Ectodermal cell (in vitro differentiated cells): ENCODE data around the gene PXDN.

Experiments used
- H3K27ac ChIP-seq: 2 replicates; pipeline ENCODE4 v1.7.0; 2013; ENCODE audit warnings: mild to moderate bottlenecking, low read depth, low read length; ENCODE audit not compliant: insufficient read depth, poor library complexity, severe bottlenecking
- H3K27me3 ChIP-seq: 2 replicates; pipeline ENCODE4 v1.7.0; 2013; ENCODE audit warnings: mild to moderate bottlenecking, low read length; ENCODE audit not compliant: insufficient read depth, control insufficient read depth, poor library complexity, severe bottlenecking
- H3K36me3 ChIP-seq: one replicate; pipeline ENCODE4 v1.7.0; 2013; ENCODE audit warnings: low read length; ENCODE audit not compliant: control insufficient read depth, insufficient read depth
- H3K4me1 ChIP-seq: one replicate; pipeline ENCODE4 v1.7.0; 2013; ENCODE audit warnings: low read length; ENCODE audit not compliant: control insufficient read depth, insufficient read depth
- H3K4me3 ChIP-seq: 2 replicates; pipeline ENCODE4 v1.7.0; 2013; ENCODE audit warnings: low read depth, low read length, control low read depth; ENCODE audit not compliant: insufficient read depth
- H3K9me3 ChIP-seq: 2 replicates; pipeline ENCODE4 v1.7.0; 2013; ENCODE audit warnings: mild to moderate bottlenecking, low read length, moderate library complexity; ENCODE audit not compliant: control insufficient read depth
- WGBS, 2 experiments: methylation state at CpG; one replicate each; pipeline ENCODE4 v1.1.7; 2013; ENCODE audit warnings: missing lambda C conversion rate in 2 of 2; 5-methylcytosine and 5-hydroxymethylcytosine counted together

The PXDN gene

DNA sequence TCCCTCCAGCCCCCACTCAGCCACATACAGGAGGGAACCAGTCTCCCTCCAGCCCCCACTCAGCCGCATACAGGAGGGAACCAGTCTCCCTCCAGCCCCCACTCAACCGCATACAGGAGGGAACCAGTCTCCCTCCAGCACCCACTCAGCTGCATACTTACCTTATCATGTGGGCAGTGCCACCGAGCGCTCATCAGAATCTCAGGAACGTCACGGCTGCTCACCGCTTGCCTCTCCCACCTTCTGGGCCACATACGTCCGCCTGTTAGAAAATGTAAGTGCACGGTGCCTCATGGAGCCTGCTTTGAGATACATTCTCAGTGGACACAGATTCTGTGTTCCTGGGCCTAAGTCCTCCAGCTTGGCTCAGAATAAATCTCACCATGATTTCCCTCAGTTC lies 124.8 kb downstream of the PXDN start:
- H3K4me1 ChIP-seq, result no peaks in the 10 kb centered on the region
- no peaks in the 10 kb centered on the region for H3K36me3 ChIP-seq
- H3K4me3 ChIP-seq, result no peak overlapping the region
- WGBS, 2 experiments, result 89 to 94% methylated on average over 9 of the region's 10 CpGs
- no peaks in the 10 kb centered on the region for H3K27me3 ChIP-seq
- no peaks in the 10 kb centered on the region for H3K9me3 ChIP-seq
- no peak overlapping the region for H3K27ac ChIP-seq

DNA sequence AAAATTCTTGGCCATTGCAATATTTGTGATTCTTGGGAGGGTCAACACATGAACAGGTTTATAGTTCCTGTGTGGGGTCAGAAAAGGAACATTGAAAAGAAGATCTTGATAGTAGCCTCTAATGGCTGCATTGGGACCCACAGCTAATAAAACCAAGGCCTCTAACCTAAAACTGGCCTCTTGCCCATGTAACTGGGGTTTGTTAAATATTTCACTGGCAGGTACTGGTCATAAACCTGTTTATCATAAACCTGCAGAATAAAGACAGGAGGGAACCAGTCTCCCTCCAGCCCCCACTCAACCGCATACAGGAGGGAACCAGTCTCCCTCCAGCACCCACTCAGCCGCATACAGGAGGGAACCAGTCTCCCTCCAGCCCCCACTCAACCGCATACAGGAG lies 125.3 kb downstream of the PXDN start:
- Histone ChIP-seq H3K36me3 (no peaks in the 10 kb centered on the region), H3K9me3 (no peaks in the 10 kb centered on the region), H3K27me3 (no peaks in the 10 kb centered on the region), H3K4me3 (no peak overlapping the region), H3K4me1 (no peaks in the 10 kb centered on the region), H3K27ac (no peak overlapping the region)
- WGBS, 2 experiments, result 88 to 100% methylated on average over 2 to 3 of the region's 3 CpGs

DNA sequence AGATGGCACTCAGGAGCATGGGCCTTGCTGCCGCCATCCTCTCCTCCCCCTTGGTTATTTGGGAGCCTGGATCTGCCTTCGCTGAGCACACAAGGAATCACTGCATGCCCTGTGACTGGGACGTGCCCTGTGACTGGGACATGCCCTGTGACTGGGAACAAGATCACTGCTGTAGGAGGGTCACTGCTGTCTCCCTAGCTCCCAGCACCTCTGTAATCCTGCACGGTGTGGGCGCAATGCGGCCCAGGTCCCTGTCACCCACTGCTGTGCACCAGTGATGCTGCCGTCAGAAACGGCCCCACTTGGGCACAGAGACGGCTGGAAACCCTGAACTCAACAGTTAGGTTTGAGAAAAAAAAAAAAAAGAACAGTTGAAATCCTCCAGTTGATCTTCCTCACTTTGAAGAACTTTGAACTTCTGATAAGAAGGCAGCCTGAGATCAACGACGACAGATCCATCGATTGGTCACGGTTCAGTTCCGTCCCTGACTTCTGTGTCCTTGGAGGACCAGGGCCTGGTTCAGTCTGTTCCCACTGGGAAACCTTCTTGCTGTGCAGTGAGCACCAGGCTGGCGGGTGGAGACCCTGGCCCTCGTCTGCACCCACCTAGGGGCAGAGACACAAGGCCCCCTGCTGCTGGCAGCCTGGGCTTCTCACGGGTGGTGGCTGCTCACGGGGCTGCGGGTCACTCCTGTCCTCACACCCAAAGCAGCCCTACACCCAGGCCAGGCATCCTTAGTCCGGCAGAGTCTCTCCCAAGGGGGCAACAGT lies 125.9 kb downstream of the PXDN start:
- 89 to 93% methylated on average over 20 of the region's 20 CpGs for WGBS, 2 experiments
- Histone ChIP-seq H3K4me1 (peaks cover 4% of the 10 kb centered on the region), H3K27me3 (no peaks in the 10 kb centered on the region), H3K27ac (no peak overlapping the region), H3K4me3 (no peak overlapping the region), H3K9me3 (no peaks in the 10 kb centered on the region), H3K36me3 (no peaks in the 10 kb centered on the region)

DNA sequence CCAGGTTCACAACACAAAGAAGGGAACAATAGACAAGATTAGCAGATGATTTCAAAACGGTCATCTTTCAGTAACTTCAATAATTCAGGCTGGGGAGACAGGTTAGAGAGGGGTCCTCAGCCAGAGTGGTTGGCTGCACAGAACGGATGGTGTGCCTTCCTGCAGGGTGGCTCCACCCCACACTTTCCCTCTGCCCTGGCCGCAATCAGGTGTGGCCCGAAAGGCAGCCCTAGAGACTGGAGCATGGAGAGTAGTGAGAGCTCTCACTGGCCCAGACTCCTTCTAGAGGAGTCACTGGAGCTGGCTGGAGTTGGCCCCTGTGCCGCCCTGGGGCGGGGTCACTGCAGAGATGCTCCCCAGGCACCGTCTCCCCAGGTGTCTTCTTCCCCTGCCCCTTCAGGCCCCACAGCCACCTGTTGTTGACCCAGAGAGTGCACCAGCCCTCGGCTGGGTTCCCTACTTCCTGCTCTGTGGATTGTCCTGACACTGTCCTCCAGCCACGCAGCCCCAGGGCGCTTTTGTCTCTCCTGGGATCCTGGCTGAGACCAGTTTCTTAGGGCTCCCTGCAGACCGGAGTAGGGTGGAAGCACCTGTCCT lies 126.8 kb downstream of the PXDN start:
- H3K27ac ChIP-seq, result no peak overlapping the region
- H3K4me3 ChIP-seq, result no peak overlapping the region
- H3K9me3 ChIP-seq, result no peaks in the 10 kb centered on the region
- H3K4me1 ChIP-seq, result peaks cover 4% of the 10 kb centered on the region
- no peaks in the 10 kb centered on the region for H3K27me3 ChIP-seq
- 67 to 77% methylated on average over 11 of the region's 11 CpGs for WGBS, 2 experiments
- no peaks in the 10 kb centered on the region for H3K36me3 ChIP-seq

DNA sequence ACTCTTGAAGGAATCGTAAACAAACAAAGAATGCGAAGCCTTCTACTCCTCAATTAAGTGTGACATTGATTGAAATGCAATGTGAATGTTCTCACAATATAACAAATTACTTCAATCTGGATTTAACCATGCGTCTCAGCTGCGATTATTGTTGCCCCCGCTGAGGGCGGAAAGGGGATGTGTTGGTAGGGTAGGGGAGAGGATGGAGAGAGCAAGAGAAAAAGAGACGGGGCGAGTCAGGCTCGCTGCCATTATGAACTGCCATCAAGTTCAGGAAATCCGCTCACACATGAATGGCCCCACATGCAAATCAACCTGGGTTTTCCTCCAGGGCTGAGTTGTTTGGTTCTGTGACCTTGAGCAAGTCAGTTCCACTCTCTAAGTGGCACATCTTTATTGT lies 129.8 kb downstream of the PXDN start:
- 59 to 62% methylated on average over 8 to 9 of the region's 10 CpGs for WGBS, 2 experiments
- Histone ChIP-seq H3K27ac (no peak overlapping the region), H3K9me3 (no peaks in the 10 kb centered on the region), H3K36me3 (no peaks in the 10 kb centered on the region), H3K27me3 (no peaks in the 10 kb centered on the region), H3K4me1 (peaks cover 4% of the 10 kb centered on the region), H3K4me3 (no peak overlapping the region)

DNA sequence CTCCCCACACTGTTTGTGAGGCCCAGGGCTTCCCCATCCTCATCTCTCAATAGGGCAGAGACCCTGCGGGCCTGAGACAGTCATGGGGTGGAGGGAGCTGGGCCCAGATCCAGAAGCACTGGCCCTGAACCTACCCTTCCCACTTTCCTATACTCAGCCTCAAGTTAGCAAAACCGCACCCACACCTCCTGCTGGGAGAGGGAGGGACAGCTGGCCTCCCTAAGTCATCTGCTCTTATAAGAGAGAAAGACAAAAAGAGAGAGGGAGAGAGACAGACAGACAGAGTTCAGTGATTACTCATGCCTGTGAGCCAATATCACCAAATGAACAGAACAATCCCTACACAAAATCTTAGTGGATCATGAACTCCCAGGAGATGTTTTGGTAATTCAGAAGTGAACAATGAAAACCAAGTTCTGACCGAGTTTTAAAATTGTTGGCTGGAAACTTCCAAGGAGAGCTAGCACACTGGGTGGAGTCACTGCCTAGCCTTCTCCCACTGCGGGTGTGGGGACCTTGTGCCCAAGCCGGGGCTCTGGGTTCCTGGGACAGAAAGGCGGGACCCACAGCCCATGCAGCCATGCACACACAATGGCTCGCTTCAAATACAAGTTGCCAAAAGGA lies 130.5 kb downstream of the PXDN start:
- H3K27ac ChIP-seq, result no peak overlapping the region
- no peak overlapping the region for H3K4me3 ChIP-seq
- 70 to 82% methylated on average over 6 to 7 of the region's 7 CpGs for WGBS, 2 experiments
- no peaks in the 10 kb centered on the region for H3K27me3 ChIP-seq
- no peaks in the 10 kb centered on the region for H3K9me3 ChIP-seq
- H3K4me1 ChIP-seq, result peaks cover 4% of the 10 kb centered on the region
- no peaks in the 10 kb centered on the region for H3K36me3 ChIP-seq

DNA sequence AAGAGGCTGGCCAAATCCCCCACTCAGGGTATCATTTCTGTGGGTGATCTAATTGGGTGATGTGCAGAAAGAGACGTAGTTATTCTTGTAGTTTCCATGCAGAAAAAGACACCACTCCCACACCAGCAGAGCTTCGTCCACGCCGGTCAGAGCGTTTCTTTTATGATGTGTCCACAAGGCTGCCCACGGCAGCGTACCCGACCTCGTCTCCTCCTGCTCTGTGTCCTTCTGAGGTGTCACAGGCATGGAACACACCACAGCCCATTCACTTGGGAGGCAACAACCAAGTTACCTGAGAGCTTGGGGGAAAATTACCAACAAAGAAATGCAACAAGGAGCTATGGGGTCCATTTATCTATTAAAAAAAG lies 131.3 kb downstream of the PXDN start:
- Histone ChIP-seq H3K9me3 (no peaks in the 10 kb centered on the region), H3K36me3 (no peaks in the 10 kb centered on the region), H3K4me3 (no peak overlapping the region), H3K4me1 (peaks cover 4% of the 10 kb centered on the region), H3K27me3 (no peaks in the 10 kb centered on the region), H3K27ac (no peak overlapping the region)
- 91 to 96% methylated on average over 9 of the region's 9 CpGs for WGBS, 2 experiments

DNA sequence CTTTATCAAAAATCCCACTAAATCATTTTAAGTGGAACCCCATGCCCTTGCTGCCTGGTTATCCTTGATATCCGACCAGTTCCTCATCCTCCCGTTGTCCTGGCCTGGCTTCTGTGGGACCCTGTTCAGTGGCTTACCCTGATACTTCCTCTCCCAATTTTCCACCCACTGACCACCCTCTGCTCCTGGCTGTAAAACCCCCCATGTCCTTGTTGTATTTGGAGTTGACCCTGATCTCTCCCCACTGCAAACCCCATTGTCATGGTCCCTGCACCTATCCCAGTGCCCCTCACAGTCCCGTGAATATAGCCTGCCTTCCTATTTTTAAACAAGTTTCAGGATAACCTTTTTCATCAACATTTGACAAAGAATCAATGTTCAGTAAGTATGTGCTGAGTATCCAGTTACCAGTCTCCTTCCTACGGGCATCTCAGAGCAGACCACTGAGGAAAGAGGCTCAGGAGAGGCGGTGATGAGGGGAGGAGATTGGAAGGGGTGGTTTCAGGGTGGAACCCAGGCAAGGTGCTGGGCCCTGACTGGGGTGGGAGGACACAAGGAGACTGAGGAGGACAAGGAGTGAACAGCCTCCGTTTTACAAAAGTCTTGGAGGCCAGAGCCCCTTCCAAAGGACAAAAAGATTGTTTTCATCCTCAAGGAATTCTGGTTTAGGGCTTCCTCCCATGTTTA lies 131.8 kb downstream of the PXDN start:
- Histone ChIP-seq H3K27me3 (no peaks in the 10 kb centered on the region), H3K36me3 (no peaks in the 10 kb centered on the region), H3K27ac (no peak overlapping the region), H3K4me3 (no peak overlapping the region), H3K4me1 (peaks cover 4% of the 10 kb centered on the region), H3K9me3 (no peaks in the 10 kb centered on the region)
- 94 to 95% methylated on average over 6 of the region's 6 CpGs for WGBS, 2 experiments

DNA sequence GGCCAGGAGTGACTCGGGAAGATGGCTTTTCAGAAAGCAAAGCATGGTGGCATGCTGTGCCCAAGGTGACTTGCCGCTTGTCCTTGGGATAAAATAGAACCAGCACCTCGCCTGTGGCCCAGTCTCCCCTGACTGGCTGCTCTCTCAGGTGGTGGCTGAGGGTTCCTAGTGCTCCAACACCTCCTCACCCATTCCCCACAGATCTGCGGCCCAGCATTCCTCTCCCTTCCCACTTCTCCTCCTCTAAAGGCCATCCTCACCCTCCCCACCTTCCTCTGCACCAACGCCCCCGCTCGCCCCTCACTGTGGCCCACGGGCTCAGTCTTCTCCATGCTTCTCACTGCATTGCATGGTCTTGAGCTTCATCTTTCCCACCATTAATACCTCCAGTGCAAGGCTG lies 132.4 kb downstream of the PXDN start:
- H3K36me3 ChIP-seq, result no peaks in the 10 kb centered on the region
- H3K4me3 ChIP-seq, result no peak overlapping the region
- WGBS, 2 experiments, result 88 to 89% methylated on average over 8 of the region's 8 CpGs
- no peaks in the 10 kb centered on the region for H3K27me3 ChIP-seq
- no peaks in the 10 kb centered on the region for H3K9me3 ChIP-seq
- H3K4me1 ChIP-seq, result peaks cover 4% of the 10 kb centered on the region
- no peak overlapping the region for H3K27ac ChIP-seq

DNA sequence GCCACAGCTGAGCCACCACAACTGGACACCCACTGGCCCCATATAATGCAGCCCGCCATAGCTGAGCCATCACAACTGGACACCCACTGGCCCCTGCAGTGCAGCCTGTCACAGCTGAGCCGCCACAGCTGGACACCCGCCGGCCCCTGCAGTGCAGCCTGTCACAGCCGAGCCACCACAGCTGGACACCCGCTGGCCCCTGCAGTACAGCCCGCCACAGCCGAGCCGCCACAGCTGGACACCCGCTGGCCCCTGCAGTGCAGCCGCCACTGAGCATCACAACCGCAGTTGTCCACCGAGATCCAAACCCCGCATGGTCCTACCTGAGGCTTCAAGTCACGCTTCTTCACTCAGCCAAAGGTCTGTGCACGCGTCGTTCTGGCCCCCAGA lies 134.2 kb downstream of the PXDN start:
- 90 to 92% methylated on average over 18 of the region's 18 CpGs for WGBS, 2 experiments
- Histone ChIP-seq H3K36me3 (no peaks in the 10 kb centered on the region), H3K4me3 (no peak overlapping the region), H3K4me1 (peaks cover 14% of the 10 kb centered on the region), H3K27me3 (no peaks in the 10 kb centered on the region), H3K9me3 (no peaks in the 10 kb centered on the region), H3K27ac (peak overlapping the region; percentile 42)
